ENCODE data around the gene MACROD1.

DNA sequence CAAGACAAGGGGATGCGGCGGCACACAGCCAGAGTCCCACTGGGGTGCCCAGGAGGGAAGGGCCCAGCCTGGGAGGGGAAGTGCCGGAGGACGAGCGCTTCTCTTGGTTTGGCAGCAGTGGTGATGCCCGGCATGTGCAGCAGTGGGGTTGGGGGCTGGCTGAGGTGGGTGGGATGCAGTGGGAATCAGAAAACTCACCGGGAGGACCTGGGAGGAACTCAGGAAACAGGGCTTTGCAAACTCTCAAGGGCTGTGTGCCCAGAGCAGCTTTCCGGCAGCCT, 43.6 kb upstream of the MACROD1 start:
- TF ChIP-seq CEBPB (IDR thresholded peaks at IDR 0.05) (no peak), NFIC (IDR thresholded peaks at IDR 0.05) (no peak), EGR1 (IDR thresholded peaks at IDR 0.05) (no peak), YY1 (IDR thresholded peaks at IDR 0.05; ENCODE audit: low read depth) (no peak), RAD21 (IDR thresholded peaks at IDR 0.05; ENCODE audit: low read depth) (no peak), TAF1 (IDR thresholded peaks at IDR 0.05; ENCODE audit: low read depth) (no peak), REST (IDR thresholded peaks at IDR 0.05; ENCODE audit: low read depth) (no peak), ZBTB7A (IDR thresholded peaks at IDR 0.05; ENCODE audit: low read depth) (no peak), EP300 (IDR thresholded peaks at IDR 0.05; ENCODE audit: borderline replicate concordance) (no peak), FOXM1 (IDR thresholded peaks at IDR 0.05; ENCODE audit: borderline replicate concordance, low read depth) (no peak), CREB1 (IDR thresholded peaks at IDR 0.05; ENCODE audit: low read depth) (no peak), TEAD4 (IDR thresholded peaks at IDR 0.05) (no peak), USF1 (IDR thresholded peaks at IDR 0.05) (no peak)
- TF ChIP-seq, protein P1, sequence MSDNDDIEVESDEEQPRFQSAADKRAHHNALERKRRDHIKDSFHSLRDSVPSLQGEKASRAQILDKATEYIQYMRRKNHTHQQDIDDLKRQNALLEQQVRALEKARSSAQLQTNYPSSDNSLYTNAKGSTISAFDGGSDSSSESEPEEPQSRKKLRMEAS (IDR thresholded peaks at IDR 0.05), result no peak

All from Ishikawa (cell line).